Caki2 (cell line): ENCODE data around the gene TGIF2LX. TPM values are rescaled to one million over a fixed set of nuclear protein-coding genes. Genes with fewer than 3 reads are reported as not detected.
"Not testable (repeated sequence)": the region's sequence is repeated elsewhere in the genome, so short reads cannot be mapped to it uniquely, and the experiment has no call there.

Experiments
- DNase-seq: peaks from one replicate; pipeline ENCODE4 v3.0.0-alpha.2; 2015; ENCODE audit warnings: low read depth
- in situ Hi-C: cut with HindIII; loops from 2 replicates; pipeline ENCODE4 v1.10.0; 2016; ENCODE audit warnings: low sequenced_read_pairs, low pct_unique_long_range_greater_than_20kb, mixed read lengths
- total RNA-seq: library from RNA; depleted of rRNA; stranded (reverse); fragments of >200 nt; shearing (Covaris generic); gene quantifications from 2 replicates; pipeline ENCODE4 v1.2.3, GENCODE V29; 2014; ENCODE audit warnings: low replicate concordance; rRNA removed

The TGIF2LX gene
- total RNA-seq: not detected in 2 replicates

DNA sequence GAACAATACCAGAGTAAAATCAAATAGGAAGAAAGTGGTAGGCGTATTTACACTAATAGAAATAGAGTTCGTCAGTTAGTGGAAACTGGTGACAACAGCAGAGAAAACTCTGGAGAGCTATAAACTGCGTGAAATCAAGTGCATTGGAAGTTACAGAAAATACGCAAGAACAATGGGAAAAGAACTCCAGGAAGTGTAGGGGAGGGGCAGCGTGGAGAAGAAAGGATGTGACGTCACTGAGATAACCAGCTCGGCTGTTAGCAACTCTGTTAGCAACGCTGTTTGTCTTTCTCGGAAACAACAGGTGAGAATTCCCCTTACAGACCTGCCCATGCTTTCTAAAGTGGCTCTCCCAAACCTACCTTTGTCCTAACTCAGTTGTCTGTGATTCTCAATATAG is at the start of gene TGIF2LX:
TSS of gene TGIF2LX (plus strand) at position 244 of the 400 bp plus-strand sequence. CDS start 178 bp downstream, outside the sequence.
- DNase-seq, in situ Hi-C loops: not testable (repeated sequence)

DNA sequence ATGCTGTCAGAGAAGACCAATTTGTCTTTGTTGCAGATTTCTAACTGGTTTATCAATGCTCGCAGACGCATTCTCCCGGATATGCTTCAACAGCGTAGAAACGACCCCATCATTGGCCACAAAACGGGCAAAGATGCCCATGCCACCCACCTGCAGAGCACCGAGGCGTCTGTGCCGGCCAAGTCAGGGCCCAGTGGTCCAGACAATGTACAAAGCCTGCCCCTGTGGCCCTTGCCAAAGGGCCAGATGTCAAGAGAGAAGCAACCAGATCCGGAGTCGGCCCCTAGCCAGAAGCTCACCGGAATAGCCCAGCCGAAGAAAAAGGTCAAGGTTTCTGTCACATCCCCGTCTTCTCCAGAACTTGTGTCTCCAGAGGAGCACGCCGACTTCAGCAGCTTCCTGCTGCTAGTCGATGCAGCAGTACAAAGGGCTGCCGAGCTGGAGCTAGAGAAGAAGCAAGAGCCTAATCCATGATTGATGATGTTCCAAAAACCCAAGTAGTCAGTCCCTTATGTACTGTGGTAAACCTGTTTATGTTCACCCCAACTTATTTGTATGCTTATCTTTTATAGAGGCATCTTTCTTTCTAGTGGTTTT is 728 bp downstream of the TGIF2LX start:
- in situ Hi-C loops, DNase-seq: not testable (repeated sequence)

DNA sequence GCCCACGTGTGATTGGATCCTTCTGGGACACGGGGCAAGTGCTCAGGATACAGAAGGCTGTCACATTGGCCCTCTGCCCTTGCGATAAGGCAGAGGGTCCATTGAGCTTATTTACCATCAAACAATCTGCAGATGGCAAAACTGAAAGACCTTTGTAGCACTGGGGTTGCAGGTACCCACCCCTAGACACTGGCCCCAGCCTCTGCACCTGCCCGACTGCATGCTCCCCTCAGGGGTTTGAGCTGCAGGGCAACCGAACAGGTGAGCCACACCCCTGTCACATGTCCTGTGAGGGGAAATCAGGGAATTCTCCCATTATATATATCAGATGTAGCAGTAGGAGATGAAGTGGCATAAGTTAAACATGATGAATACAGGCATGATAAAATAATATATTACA is 21.4 kb downstream of the TGIF2LX start:
- DNase-seq, in situ Hi-C loops: not testable (repeated sequence)

DNA sequence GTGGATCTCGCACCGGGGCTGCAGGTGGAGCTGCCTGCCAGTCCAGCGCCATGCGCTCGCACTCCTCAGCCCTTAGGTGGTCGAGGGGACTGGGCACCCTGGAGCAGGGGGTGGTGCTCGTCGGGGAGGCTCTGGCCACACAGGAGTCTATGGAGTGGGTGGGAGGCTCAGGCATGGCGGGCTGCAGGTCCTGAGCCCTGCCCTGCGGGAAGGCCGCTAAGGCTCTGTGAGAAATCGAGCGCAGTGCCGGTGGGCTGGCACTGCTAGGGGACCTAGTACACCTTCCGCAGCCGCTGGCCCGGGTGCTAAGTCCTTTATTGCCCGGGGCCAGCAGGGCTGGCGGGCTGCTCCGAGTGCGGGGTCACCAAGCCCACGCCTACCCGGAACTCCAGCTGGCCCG is 43.9 kb downstream of the TGIF2LX start:
- DNase-seq, in situ Hi-C loops: not testable (repeated sequence)
